DMS 273 (cell line): ENCODE results near the gene CD27.
A peak's percentile ranks its signal among the peaks of the same experiment; 100 is the strongest.
"Not testable (repeated sequence)": the region's sequence is repeated elsewhere in the genome, so short reads cannot be mapped to it uniquely, and the experiment has no call there.

ENCODE experiments used
- DNase-seq: peaks from one replicate; lab custom pipeline; 2025; ENCODE audit not compliant: unreplicated experiment; lab: John Stamatoyannopoulos, UW

Gene CD27

DNA sequence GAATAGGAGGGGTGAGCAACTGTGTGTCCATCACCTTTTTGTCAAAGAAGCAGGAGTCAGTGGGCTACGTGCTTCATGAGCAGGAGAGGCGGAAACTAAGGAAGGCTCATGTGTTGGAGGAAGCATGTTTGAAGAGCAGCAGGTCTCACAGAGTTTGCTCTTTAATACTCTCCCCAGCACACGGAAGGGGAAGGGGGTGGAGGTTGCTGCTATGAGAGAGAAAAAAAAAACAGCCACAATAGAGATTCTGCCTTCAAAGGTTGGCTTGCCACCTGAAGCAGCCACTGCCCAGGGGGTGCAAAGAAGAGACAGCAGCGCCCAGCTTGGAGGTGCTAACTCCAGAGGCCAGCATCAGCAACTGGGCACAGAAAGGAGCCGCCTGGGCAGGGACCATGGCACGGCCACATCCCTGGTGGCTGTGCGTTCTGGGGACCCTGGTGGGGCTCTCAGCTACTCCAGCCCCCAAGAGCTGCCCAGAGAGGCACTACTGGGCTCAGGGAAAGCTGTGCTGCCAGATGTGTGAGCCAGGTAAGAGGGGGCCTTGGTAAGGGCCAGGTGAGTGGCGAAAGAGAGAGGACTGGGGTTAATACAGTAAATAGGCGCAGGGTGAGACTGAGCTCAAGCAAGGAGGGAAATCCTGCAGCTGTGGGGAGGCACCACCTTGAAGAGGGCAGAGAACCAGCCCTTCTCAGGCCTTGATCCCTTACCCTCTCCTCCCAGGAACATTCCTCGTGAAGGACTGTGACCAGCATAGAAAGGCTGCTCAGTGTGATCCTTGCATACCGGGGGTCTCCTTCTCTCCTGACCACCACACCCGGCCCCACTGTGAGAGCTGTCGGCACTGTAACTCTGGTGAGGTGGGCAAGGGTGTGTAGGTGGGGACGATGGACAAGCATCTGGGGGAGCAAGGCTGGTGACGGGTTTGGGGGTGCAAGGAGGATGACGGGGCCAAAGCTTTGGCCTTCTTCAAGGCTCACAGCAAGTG lies at the start of gene CD27:
Gene CD27 (plus strand): TSS at position 252 of the 985 bp plus-strand sequence. CDS start 141 bp downstream, at position 393.
- DNase-seq, result no peak

DNA sequence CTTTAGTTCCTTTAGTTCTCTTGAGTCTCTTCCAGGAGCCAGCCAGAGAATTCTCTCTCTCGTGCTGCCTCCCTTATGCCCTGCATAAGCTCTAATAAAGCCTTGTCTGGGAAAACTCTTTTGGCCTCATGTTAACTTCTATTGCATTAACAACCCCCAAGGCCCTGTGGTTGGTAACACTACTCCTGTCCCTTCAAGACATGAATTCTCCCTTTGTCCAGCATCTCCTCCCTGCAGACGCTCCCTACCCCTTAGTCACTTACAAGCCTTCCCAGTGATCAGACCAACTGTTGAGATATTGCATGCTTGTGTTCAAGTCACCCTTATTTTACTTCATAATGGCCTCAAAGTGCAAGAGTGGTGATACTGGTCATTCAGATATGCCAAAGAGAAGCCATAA lies 48.7 kb upstream of the CD27 start:
- DNase-seq, result no peak

DNA sequence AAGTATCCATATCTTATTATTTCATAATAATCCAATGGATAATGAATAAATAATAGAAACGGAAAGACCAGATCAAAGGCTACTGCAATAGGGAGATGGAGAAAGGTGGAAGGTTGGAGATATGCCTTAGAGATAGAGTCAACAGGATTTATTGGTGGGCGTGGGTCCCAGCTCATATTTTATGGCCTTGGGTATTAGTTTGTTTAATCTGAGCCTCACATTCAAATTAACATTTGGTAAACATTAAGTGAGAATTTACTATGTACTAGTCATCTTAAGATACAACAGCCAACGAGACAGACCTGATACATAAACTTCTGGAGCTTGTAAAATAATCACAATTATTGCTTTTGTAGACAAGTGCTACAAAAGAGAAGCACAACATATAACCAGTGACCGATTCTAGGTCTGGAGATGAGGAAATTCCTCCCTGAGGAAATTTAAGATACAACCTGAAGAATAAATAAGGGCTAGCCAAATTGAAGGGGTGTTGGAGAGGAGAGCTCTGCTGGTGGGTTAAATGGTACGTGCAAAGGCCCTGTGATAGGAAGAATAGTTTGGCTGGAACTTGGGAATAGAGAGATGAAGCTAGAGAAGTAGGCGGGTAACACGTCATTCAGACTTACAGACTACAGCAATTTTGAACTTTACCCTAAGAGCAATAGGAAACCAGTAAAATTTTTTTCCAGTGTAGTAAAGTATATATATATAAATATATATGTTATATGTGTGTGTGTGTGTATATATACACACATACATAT lies 44.7 kb upstream of the CD27 start:
- no peak for DNase-seq

DNA sequence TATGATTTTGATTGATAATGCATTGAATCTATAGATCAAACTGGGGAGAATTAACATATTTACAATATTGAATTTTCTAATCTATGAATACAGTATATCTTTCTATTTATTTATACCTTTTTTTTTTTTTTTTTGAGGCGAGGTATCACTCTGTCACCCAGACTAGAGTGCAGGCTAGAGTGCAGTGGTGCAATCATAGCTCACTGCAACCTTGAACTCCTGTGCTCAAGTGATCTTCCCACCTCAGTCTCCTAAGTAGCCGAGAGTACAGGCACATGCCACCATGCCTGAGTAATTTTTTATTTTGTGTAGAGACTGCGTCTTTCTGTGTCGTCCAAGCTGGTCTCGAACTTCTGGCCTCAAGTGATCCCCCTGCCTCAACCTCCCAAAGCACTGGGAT lies 40.4 kb upstream of the CD27 start:
- DNase-seq, result no peak

DNA sequence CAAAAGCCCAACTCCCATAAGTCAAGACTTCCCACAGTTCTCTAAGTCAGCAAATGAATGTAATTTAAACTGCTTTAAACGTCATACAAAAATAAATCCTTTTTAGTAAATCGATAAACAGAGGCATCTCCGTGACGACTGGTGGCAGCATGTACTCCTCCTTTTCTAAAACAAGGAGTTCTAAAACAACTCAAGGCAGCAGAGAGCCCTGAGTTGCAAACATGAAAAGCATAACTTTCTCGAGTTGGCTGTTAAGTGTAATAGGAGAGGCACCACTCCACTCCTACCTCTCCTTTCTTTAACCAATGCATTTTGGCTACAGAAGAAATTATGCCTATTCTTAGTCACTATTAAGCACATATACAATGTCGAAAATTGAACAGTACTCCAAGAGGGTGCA lies 38.8 kb upstream of the CD27 start:
- DNase-seq, result no peak

DNA sequence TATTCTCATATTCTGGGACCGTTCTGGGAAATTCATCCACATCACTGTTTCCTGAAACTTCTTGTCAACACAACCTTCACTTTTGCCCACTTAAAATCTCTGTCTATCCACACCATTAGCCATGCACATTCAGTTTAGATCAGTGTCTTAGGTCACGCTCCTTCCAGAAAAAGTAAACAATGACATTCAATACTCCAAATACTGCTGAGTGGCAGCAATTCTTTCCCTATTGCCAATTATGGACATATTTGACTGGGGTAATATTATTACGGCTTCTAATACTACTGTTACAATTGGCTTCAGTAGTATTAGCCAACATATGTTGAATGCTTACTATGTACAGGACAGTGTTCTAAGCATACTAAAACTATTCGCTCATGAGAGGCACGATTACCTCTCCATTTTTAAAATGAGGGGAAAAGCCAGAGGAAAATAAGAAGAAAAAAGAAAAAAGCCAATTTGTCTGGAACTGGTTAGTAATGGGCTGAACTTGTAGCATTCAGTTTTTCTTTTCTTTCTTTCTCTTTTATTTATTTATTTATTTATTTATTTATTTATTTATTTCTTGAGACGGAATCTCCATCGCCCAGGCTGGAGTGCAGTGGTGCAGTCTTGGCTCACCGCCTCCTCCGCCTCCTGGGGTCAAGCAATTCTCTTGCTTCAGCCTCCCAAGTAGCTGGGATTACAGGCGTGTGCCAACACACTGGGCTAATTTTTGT lies 37.4 kb upstream of the CD27 start:
- DNase-seq, result no peak

DNA sequence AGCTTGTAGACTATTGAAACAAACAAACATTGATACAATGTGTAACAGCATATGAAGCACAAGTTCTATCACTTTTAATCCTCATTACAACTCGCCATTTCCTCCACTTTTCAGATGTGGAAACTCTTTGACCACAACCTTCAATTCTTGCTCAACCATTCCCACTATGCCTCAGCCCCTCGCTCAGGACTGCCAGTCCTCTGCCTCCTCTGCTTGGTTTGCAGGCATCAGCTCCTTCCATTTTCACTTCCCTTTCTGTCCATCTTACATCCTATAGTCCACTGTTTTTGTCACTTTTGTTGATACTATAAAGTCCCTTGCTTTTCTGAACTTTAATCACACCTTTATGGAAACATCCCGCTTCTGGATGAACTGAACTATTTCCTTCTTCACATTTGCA lies 28.2 kb upstream of the CD27 start:
- no peak for DNase-seq

DNA sequence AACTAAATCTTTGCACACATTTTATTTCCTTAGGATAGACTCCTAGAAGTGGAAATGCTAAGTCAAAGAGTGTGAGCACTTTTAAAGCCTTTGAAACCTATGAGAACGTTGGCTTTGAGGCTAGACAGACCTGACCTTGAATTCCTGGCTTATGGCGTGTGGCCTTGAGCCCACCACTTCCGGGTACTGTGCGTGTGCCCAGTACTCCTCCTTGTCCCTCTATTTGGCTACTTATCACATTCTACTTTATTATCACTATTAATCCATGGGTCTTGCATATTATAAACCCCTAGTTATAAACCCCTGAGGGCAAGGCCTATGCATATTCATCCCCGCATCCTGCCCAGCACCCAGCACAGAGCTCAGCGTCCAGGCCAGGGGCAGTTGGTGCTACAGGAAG lies 26.0 kb upstream of the CD27 start:
- DNase-seq, result no peak

DNA sequence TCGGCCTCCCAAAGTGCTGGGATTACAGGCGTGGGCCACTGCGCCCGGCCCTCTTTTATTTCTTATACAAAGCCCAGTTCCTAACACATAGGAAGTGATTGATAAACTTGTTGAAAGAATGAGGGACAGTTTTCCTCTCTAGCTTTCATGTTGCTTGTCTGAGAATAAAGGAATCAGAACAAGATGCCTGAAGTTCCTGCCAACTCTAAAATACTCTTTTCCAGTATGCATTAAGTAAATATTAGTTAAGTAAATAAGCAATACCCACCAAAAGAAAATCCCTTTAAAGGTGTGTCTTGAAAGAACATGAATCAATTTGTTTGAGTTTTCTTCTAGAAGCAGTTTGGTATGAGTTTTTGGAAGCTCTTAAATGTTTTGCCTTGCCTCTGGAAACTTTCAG lies 24.4 kb upstream of the CD27 start:
- no peak for DNase-seq

DNA sequence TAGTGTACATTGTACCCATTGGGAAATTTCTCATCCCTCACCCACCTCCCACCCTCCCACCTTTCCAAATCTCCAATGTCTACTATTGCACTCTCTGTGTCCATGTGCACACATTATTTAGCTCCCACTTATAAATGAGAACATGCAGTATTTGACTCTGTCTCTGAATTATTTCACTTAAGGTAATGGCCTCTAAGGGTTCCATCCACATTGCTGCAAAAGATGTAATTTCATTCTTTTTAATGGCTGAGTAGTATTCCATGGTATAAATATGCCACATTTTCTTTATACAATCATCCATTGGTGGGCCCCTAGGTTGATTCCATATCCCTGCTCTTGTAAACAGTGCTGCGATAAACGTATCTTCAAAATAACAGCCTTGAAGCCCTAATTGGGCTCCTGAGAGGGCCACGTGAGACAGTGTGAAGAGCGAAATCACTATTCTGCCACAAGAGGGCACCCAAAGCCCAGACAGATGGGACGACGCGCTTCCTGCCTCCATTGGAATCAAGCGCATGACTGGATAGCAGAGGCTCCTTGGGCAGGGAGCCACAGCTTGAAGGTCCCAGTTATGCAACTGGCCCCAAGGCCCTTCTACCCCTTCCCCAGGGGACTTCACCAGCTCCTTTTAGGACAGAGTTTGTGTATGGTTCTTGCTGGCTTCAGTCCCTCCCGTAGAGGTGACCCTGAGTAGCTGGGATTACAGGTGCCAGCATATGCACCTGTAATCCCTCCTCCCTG lies 21.3 kb upstream of the CD27 start:
- DNase-seq, result peak; percentile 91

DNA sequence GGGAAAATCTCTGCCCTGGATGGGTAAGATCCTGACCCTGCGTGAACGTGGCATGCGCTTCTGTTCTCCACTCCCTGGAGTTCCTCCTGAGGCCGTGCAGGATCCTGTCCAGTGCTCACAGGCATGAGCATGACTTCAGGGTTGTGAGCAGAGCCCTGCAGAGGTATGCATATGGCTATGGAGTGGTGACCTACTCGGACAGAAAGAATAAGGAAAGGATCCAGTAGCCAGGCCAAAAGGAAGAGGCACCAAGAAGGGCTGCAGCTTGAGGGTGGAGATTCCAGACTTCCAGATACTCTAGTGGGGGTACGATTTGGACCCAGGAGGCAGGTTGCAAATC lies 20.8 kb upstream of the CD27 start:
- no peak for DNase-seq

DNA sequence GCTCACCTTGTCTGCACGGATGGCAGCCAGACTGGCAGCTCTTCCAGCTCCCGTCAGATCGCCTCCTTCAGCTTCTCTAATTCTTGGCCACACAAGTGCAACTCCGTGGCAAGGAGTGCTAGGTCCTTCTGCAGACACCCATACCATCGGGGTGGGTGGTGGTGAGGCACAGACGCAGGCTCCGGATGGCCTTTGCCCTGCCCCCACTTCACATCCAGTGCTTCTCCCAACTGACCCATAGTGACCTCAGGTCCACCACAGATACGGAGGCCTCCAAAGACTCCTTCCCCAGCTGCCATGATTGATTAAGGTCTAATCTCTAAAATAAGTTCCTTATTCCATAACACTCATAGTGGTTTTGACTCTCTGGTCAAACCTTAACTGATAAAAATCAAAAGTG lies 19.9 kb upstream of the CD27 start:
- DNase-seq, result no peak

DNA sequence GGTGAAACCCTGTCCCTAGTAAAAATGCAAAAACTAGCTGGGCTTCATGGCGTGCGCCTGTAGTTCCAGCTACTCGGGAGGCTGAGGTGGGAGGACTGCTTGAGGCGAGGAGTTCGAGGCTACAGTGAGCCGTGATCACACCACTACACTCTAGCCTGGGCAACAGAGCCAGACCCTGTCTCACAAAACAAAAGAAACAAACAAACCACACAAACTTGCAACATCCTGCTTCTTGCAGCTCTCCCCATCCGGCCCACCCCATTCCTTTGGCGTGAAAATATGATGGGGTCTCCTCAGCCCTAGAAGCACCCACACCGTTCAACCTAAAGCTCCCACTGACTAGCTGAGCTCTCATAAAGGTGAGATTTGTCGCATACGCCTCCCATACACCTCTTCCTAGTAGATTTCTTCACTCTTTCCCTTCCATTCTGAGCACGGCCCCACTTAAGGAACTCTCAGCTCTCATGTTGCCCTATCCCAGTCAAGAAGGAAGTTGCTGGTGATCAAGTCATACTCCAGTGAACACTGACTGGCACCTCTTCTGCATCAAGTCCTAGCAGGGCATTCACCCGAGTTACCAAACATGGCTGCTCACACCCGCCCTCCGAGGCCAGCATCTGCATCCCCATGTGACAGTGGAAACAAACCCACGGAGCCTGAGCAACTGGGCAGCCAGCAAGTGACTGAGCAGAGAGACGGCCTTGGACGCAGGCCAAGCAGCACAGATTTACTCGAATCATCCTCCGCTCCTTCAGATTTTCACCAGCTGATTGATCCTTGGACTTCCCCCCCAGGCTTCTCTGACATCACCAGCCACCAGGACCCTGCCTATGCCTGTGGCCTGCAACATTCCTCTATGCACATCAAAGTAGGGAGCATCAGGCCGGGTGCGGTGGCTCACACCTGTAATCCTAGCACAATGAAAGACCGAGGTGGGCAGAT lies 18.9 kb upstream of the CD27 start:
- no peak for DNase-seq

DNA sequence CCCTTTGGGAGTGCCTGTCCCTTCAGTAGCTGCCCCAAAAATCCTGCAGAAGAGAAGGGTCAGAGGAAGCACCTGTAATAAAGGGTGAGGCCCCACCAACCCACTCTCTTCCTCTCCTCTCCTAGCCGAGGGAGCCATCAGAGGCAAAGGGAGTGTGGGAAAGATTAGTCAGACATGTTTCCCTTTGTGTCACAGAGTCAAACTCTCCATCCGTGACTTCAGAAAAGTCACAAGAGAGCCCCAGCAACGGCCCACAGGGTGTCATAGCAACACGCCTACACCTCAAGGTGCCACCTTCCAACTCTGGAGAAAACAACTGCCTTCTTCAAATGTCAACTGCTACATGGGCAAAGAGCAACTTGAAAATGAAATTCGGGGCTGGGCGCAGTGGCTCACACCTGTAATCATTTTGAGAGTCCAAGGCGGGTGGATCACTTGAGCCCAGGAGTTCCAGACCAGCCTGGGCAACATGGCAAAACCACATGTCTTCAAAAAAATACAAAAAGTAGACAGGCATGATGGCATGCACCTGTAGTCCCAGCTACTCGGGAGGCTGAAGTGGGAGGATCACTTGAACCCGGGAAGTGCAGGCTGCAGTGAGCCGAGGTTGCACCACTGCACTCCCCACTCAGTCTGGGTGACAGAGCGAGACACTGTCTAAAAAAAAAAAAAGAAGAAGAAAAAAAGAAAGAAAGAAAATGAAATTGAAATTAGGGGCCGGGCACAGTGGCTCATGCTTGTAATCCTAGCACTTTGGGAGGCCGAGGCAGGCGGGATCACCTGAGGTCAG lies 17.7 kb upstream of the CD27 start:
- DNase-seq, result no peak

DNA sequence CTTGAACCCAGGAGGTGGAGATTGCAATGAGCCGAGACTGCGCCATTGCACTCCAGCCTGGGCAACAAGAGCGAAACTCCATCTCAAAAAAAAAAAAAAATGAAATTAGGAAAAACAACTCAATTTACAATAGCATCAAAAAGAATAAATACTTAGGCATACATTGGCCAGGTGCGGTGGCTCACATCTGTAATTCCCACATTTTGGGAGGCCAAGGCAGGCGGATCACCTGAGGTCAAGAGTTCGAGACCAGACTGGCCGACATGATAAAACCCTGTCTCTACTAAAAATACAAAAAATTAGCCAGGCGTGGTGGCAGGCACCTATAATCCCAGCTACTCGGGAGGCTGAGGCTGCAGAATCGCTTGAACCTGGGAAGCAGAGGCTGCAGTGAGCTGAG lies 17.0 kb upstream of the CD27 start:
- not testable (repeated sequence) for DNase-seq

DNA sequence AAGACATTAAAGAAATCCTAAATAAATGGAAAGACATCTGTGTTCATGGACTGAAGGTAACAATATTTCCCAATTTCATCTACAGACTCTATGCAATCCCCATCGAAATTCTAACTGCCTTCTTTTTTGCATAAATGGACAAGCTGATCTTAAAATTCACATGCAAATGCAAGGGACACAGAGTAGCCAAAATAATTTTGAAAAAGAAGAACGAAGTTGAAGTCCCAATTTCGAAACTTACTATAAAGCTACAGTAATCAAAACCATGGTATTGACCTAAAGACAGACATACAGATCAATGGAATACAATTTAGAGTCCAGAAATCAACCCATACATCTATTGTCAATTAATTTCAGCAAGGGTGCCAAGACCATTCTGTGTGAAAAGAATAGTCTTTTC lies 16.4 kb upstream of the CD27 start:
- no peak for DNase-seq

DNA sequence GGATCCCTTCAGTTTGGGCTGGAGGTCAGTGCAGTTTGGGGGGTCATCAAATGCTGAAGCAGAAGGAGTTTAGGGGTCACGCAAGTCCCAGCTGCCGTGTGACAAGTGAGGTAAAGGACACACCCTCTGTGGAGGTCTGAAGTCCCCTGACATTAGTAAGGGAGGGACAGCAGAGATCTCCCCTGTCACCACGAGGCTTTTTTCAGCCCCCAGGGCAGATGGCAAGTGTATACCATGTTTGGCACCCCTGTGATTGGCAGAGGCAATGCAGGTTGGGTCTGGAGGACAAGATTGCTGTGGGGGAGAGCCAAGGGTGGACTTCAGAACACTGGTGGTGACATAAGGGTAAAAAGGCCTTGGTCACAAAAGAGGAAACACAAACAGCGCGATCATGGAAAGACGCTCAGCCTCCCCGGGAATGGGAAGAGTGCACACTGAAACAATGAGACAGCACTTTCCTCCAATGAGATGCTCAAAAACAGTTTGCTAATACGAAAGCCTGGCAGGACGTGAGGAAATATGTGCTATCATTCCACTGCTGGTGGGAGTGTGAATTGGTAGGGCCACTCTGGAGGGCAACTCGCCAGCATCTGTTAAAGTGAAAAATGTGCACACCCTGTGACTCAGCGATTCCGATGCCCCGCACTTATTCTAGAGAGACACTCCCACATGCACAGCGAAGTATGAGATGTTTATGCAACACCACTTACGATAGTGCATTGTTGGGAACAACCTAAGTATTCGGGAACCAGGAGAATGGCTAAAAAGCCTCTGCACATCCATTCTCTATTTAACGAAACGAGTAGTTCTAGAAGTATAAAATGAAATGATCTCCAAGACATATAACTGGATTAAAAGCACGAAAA lies 14.4 kb upstream of the CD27 start:
- peak; percentile 57 for DNase-seq

DNA sequence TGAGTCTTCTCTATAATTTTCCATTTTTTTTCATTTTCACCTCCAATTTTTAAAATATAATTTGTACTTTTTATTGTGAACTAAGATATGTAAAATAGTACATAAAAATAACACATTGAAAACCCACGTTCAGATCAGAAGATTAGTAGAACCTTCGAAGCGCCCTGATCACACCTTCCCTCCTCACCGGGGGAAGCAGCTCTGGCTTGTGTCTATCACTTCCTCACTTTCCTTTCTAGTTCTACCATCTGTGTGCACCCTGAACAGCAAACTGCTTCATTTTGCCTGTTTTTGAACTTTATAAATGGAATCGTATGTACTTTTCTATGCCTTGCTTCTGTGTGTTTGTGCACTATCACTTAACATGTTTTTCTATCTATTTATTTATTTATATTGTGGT lies 11.8 kb upstream of the CD27 start:
- DNase-seq, result no peak
